Middle frontal gyrus (tissue), 1 donor: ENCODE results near the gene TNNT3.

ENCODE experiments used
- DNase-seq: peaks from one replicate; pipeline ENCODE4 v3.0.0-alpha.2; 2015; ENCODE audit warnings: low spot score; ENCODE audit errors: extremely low spot score

TNNT3 gene

DNA sequence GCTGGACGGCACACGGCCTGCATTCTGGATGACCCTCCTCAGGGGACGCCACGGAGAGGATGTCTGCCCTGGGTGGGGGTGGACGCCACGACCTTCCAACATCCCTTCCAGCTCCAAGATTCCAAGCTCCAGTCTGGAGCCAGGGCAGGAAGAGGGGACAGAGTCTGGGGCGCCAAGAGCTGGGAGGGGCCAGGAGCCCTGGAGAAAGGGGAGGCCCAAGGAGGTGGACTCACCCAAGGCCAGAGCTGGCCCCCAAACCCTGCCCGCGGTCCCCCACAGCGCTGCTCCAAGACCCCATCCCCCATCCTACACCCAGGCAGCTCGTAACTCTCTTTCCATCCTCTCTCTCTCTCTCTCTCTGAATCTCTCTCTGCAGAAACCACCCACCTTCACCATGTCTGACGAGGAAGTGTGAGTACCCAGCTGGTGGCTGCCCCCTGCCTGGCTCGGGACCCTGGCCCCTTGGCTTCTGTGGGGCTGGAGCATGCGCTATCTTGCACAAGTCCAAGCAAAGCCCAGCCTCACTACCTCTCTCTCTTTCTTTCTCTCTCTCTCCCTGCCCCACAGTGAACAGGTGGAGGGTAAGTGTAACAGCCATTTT lies 3.1 kb downstream of the TNNT3 start:
- DNase-seq, result no peak

DNA sequence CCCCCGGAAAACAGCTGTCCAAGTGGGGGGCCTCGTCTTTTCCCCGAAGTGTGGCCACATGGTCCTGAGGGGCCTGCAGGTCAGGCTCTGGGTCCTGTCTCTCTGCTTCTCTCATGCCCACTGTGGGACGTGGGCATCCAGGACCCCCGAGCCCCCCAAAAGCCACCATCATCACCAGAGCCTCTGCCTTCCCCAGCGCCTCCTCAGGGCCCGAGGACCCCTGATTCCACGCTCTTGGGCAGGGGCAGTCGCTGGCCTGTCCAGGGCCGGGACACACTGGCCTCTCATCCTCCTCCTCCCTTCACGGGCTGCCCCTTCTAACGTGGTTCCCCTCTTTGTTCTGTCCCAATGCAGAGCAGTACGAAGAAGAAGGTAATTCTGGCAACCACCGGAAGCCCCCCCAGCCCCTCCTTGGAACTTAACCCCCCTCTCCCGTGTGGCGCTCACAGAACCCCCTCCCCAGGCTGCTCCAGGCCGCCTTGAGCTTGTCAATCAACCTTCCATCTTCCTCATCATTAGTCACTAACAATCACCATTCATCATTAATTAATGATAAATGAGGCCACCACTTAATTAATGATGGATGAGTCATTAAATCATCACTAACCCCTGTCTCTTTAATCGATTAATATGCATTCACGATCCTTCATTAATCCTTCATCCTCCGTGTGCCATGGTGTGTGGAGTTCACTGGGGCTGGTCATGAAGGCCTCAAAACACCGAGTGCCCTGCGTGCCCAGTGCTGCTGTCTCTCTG lies 3.9 kb downstream of the TNNT3 start:
- DNase-seq, result no peak

DNA sequence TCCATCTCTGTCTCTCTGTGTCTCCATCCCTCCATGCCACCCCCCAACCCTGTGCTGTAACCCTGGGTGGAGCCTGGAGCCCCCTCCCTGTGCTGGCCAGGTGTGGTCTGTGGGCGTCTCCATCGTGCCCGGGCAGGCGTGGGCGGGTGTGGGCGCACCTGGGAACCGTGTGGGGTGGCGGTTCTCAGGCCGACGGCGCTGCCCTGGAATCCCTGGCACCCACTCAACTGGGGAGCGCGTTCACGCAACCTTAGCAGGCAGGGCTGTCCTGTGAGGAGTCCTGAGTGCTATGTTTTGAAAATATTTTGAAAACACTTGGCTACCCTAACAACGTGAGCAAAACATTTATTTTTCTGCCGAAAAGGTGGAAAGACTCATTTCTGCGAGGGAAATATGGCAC lies 4.7 kb downstream of the TNNT3 start:
- no peak for DNase-seq

GRCh38 chr11:1924646-1925372 lies 5.3 kb downstream of the TNNT3 start:
- DNase-seq, result no peak

DNA sequence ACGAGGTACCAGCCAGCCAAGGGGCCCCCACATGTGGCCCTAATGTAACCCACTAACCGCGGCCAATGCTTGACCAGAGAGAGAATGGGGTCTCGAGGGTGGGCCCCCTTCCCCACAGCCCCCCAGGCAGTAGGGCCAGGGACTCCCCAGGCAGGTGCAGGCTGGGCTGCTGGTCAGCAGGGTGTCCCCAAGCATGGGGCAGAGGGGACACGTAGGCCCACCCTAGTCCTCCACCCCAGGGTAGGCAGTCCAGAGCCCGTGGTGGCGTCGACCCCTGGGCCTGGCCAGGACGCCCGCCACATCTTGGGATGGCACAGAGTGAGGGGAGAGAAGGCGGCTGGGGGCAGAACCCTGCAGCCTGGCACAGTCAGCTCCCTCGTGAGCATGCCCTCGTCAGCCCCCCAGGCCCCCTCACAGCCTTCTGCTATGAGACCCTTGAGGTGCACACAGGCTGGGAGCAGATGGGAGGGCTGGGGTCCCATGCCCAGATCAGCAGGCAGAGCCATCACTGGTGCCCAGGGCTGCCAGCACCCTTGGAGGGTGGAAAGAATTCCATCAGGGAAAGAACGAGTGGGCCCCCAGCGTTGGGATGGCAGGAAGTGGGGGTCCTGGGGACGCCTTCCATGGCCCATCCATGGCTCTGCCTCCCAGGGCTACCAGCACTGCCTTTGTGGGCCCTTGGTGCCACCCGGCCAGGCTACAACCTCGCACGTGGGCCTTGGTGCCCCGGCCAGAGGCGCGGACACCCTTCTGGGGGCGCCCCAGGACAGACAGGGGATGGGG lies 6.1 kb downstream of the TNNT3 start:
- DNase-seq, result no peak

- no peak for DNase-seq
These were observed 6.9 kb downstream of the TNNT3 start for GRCh38 chr11:1926156-1927025.

DNA sequence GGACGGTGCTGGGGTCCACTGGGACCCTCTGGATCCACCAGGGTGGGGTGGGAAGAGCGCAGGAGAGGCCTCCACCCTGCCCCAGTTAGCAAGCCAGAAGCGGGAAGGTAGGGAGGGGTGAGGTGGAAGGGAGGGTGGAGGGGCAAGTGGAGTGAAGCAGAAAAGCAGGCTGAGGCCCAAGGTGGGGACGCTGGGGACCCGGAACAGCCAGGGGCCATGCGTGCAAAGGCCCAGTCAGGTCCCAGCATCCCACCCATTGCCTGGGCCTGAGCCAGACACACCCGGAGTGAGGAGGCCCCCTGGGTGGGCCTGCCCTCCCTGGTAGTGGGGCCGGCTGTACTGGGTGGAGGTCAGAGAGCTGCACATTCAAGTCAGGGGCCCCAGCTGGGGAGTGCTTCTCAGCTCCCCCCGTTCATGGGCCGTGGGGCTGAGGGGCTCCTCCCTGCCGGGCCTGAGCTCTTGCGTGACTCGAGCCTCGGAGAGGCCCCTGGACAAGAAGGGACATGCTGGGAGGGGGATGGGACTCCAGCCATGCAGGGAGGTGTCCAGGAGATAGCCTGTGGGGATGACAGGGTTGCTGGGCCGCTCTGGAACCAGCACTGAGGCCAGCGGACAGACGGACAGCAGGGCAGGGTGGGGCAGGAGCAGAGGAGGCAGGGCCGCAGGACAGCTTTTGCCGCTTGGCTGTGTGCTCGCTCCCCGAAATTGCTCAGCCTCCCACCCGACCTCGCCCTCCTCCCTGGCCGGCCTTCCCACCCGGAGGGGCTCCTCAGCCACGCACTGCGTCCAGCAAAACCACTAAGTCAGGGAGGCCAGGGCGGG lies 7.7 kb downstream of the TNNT3 start:
- no peak for DNase-seq

DNA sequence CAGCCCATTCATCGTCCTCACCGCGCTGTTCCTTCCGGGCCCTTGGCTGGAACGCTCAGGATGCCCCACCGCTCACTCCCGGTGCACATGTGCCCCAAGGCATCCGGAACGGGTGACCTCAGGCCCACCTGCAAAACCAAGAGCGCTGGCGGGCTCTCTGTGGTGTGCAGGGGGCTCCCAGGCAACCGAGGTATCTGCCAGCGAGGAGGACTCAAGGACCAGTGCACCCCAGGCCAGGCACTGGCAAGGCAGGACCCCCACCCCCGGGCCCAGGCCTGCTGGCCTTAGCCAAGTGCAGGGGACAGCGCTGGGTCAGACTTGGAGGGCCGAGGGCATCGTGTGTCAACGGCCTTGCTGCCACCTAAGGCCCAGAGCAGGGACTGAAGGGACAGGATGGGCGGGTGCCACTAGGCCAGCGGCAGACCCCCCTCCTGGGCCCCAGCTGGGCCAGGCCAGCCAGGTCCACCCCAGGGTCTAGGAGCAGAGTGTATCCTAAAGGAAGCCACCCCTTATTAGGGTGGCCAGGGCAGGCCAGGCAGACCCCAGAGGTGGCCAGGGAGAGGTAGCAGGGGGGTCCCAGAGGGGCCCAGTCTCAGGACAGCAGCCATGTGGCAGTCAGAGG lies 8.5 kb downstream of the TNNT3 start:
- no peak for DNase-seq

DNA sequence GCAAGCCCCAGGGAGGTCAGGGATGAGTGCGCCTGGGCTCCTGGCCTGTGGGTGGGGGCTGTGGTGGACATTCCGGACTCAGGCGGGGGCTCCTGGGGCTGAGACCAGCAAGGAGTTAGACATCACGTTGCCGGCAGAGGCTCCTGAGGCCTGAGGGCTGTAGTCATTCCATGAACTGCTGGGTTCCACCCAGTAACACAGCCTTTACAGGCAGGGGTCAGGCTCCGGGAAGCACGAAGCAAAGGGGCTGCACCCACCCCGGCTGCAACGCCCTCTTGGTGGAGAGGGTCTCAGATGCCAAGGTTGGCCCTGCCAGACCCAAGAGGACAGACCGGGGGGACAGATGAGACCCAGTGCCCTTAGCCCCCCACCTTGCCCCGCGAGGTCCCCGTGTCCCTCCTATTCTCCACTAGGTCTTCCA lies 9.0 kb downstream of the TNNT3 start:
- no peak for DNase-seq

DNA sequence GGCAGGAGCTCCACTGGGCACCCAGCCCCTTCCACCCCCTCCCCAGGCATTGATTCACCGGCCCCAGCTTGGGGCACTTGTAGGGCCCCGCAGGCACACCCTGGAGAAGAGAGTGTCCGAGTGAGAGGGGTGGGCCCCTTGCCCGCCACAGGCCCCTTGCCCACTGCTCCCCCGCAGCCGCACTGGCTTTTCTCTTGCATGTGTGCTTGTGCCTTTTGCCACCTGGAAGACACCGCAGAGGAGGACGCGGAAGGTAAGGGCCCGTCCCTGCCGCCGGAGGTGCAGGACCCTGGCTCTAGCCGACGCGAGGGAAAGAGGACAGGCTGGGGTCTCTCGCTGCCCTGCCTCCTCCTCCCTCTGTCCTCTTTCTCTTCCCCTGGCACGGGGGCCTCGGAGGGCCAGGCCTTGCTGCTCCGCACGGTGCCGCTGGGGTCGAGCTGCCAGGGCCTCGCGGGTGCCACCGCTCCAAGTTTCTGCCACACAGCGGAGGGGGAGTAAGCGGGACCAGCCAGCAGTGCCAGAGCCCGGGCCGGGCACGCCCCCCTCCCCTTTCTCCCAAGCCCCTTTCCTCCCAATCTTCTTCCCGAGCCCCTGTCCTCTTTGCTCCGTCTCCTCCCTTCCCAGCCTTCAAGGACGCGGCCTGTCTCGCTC lies 9.5 kb downstream of the TNNT3 start:
- no peak for DNase-seq

DNA sequence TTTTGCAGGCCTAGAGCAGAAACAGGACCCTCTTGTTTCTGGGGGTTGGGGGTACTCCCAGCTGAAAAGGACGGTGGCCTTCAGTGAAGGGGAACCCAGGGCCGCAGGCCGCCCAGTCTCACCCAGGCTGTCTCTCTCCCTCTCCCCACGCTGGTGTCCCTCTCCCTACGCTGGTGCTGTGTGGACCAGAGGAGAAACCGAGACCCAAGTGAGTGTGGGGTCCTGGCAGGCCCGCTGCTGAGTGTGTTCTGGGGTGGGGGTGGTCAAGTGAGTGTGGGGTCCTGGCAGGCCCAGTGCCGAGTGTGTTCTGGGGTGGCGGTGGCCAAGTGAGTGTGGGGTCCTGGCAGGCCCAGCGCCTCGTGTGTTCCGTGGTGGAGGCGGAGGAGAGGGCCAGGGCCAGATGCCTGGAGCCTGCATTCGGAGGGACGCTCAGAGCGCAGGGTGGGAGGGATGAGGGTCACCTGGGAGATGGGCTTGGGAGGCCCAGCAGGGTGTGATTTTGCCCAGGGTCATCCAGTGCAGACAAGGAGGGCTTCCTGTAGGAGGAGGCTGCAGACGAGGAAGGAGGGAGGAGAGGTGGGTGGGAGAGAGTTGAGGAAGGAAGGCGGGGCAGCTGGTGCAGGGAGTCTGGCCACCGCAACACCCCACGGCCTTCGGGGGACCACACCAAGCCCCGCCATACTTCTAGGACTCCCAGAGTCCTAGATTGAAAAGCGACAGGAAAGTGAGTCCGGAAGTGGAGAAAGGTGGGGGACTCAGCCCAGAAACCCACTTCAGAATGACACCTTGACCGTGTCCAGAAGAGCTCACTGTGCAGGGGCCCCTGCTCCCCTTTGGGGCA lies 10.3 kb downstream of the TNNT3 start:
- no peak for DNase-seq

- no peak for DNase-seq
These were observed 10.9 kb downstream of the TNNT3 start for GRCh38 chr11:1930462-1930830.

DNA sequence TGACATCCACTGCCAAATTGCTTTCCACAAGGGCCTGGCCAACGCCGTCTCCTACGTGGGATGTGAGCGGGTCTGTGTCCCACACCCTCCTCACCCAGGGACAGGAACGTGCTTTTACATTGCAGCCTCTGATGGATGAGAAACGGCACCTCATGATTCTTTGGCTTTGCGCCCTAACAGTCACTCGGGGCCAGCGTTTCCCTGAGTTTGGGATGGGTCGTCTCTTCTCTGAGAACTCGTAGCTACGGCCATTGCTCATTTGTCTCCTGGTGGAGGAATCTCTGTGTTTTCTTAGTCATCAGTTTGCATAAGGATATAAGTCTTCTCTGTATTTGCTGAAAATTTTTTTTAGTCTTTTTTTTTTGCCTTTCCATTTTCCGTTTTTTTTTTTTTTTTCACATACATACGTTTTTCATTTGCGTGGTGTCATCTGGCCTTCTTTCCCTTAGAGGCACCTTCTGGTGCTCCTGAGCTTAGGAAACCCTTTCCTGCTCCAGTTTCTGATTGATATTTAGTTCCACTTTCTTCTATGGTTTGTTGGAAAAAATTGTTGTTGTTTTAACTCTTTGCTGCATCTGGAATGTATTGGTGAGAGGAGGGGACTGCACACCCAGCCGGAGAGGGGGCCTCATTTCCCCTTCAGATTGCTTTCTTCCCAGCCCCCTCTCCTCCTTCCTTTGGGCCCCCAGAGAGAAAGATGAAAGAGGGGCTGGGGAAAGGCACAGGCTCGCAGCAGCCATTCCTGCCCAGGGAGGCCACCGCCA lies 12.0 kb downstream of the TNNT3 start:
- DNase-seq, result no peak

- DNase-seq, result no peak
These were observed 12.6 kb downstream of the TNNT3 start for GRCh38 chr11:1932105-1932480.

- DNase-seq, result no peak
These were observed 13.2 kb downstream of the TNNT3 start for GRCh38 chr11:1932681-1933080.

GRCh38 chr11:1933416-1934334 lies 14.2 kb downstream of the TNNT3 start:
- DNase-seq, result no peak
